Stimulated activated CD4-positive, alpha-beta T cell treated with anti-CD3 and anti-CD28 coated beads, TNF-alpha, amount 100 ng/mL, for 48 hours (primary cell): ENCODE measurements around the gene MOCS3.

Experiments
- DNase-seq, 3 donors: peaks; one replicate each; pipeline ENCODE4 v3.0.0-alpha.2; 2020; ENCODE audit warnings: low read depth in 3 of 3

Gene MOCS3

GRCh38 chr20:51010043-51010365, 51.4 kb downstream of the MOCS3 start:
- no peak for DNase-seq

GRCh38 chr20:51010932-51011331, 52.3 kb downstream of the MOCS3 start:
- DNase-seq: no peak

- no peak for DNase-seq
Measured at GRCh38 chr20:51011479-51011878, 52.9 kb downstream of the MOCS3 start.

- no peak for DNase-seq
Measured at GRCh38 chr20:51012357-51012756, 53.7 kb downstream of the MOCS3 start.
